K562 (cell line): ENCODE data around the gene TRANK1. TPM values are rescaled to one million over a fixed set of nuclear protein-coding genes. Genes with fewer than 3 reads are reported as not detected.

Experiments used
- ETS2 ChIP-seq: IDR thresholded peaks from 2 replicates; pipeline ENCODE4 v1.6.1; 2016; ENCODE audit warnings: borderline replicate concordance, missing genetic modification characterization, mild to moderate bottlenecking, moderate library complexity, missing compliant biosample characterization; ENCODE audit not compliant: poor library complexity, severe bottlenecking
- GABPB1 ChIP-seq: sonication (generic); formaldehyde crosslinking; IDR thresholded peaks from 2 replicates; pipeline ENCODE4 v1.8.0; 2022; ENCODE audit warnings: mild to moderate bottlenecking, missing genetic modification reagents
- HEY1 ChIP-seq: fragments of 250-450 bp; sonication (Bioruptor Pico); IDR thresholded peaks from 2 replicates; pipeline ENCODE4 v1.5.0; 2020; ENCODE audit warnings: mild to moderate bottlenecking, moderate library complexity, borderline replicate concordance
- KAT7 ChIP-seq: sonication (generic); formaldehyde crosslinking; IDR thresholded peaks from 2 replicates; pipeline ENCODE4 v1.8.0; 2022; ENCODE audit warnings: missing genetic modification reagents, mild to moderate bottlenecking, borderline replicate concordance
- LCOR ChIP-seq: sonication (generic); formaldehyde crosslinking; IDR thresholded peaks from 2 replicates; pipeline ENCODE4 v1.8.0; 2022; ENCODE audit warnings: mild to moderate bottlenecking, missing genetic modification reagents
- MBD2 ChIP-seq: sonication (generic); IDR thresholded peaks from 2 replicates; pipeline ENCODE4 v1.6.1; 2016; ENCODE audit warnings: low read depth, borderline replicate concordance
- MCM5 ChIP-seq: fragments of 450-650 bp; IDR thresholded peaks from 2 replicates; pipeline ENCODE4 v1.6.1; 2016; ENCODE audit warnings: low read depth
- NFYB ChIP-seq: IDR thresholded peaks from 2 replicates; pipeline ENCODE4 v1.6.1; 2011; ENCODE audit warnings: mild to moderate bottlenecking, moderate library complexity; ENCODE audit not compliant: insufficient read length; ENCODE audit errors: extremely low read depth
- RHOXF2B ChIP-seq: fragments of 250-450 bp; sonication (Bioruptor Pico); conservative IDR thresholded peaks from 2 replicates; pipeline ENCODE4 v1.5.1; 2021
- SAFB ChIP-seq: fragments of 200-400 bp; formaldehyde crosslinking; IDR thresholded peaks from 2 replicates; pipeline ENCODE4 v1.6.1; 2017; ENCODE audit warnings: low read depth, low read length, borderline replicate concordance
- ZNF212 ChIP-seq: fragments of 450-650 bp; formaldehyde crosslinking; IDR thresholded peaks from 2 replicates; pipeline ENCODE4 v1.4.0; 2020; ENCODE audit warnings: mild to moderate bottlenecking
- ZNF444 ChIP-seq: fragments of 250-450 bp; sonication (Bioruptor Pico); IDR thresholded peaks from 2 replicates; pipeline ENCODE4 v1.4.0; 2020; ENCODE audit warnings: mild to moderate bottlenecking, moderate library complexity
- ZNF644 ChIP-seq: fragments of 200-800 bp; sonication (Bioruptor generic); IDR thresholded peaks from 2 replicates; pipeline ENCODE4 v1.6.1; 2016; ENCODE audit warnings: low read depth, missing genetic modification characterization, missing compliant biosample characterization
- ZNF696 ChIP-seq: fragments of 250-450 bp; sonication (Bioruptor Pico); conservative IDR thresholded peaks from 2 replicates; pipeline ENCODE4 v1.4.0; 2020; ENCODE audit warnings: mild to moderate bottlenecking, moderate library complexity
- polyA plus RNA-seq, 8 experiments: library from polyadenylated mRNA; depleted of rRNA in 4 of 8; stranded (reverse) in 5 of 8; unstranded in 3 of 8; fragments of >200 nt; fragmentation: Nextera tagmentation in 2 of 8; fragmentation: Illumina TruSeq in 1 of 8; extraction: Ambion mirVana in 2 of 8; extraction: Trizol in 1 of 8; gene quantifications; 2 replicates each; pipeline versions ENCODE4 v1.2.1 to v1.2.3, GENCODE V29; 2011 to 2014; ENCODE audit warnings: inconsistent platforms in 1 of 8, missing spikeins in 1 of 8
- total RNA-seq, 7 experiments: library from RNA; depleted of rRNA in 6 of 7; stranded (reverse); fragments of >200 nt in 6 of 7; fragmentation: Illumina TruSeq in 2 of 7; extraction: Trizol in 2 of 7; gene quantifications; 2 replicates each; pipeline versions ENCODE4 v1.2.1 to v1.2.3, GENCODE V29; 2011 to 2021; ENCODE audit warnings: low replicate concordance in 1 of 7
- TF ChIP-seq, protein P1 (sequence below): fragments of 250-450 bp; sonication (Bioruptor Pico); IDR thresholded peaks from 2 replicates; pipeline ENCODE4 v1.4.0; 2020; ENCODE audit warnings: mild to moderate bottlenecking, moderate library complexity
- TF ChIP-seq, protein P2 (sequence below): fragments of 450-650 bp; formaldehyde crosslinking; IDR thresholded peaks from 2 replicates; pipeline ENCODE4 v1.4.0; 2022; ENCODE audit warnings: missing genetic modification characterization
- TF ChIP-seq, protein P3 (sequence below), 2 experiments: fragments of 450-650 bp; conservative IDR thresholded peaks; 2 replicates each; pipeline ENCODE4 v1.6.1; 2017; ENCODE audit warnings: mild to moderate bottlenecking in 2 of 2, moderate library complexity in 2 of 2
- TF ChIP-seq, protein P4 (sequence below): sonication (generic); formaldehyde crosslinking; IDR thresholded peaks from 2 replicates; pipeline ENCODE4 v1.8.0; 2023; ENCODE audit warnings: mild to moderate bottlenecking, missing genetic modification reagents

The TRANK1 gene
- total and polyA plus RNA-seq, 9 of the 15 experiments (the other 6 are each of a cell fraction or from before 2014, with no cell fraction given): 0.41 to 5.3 (median 2.1) TPM

DNA sequence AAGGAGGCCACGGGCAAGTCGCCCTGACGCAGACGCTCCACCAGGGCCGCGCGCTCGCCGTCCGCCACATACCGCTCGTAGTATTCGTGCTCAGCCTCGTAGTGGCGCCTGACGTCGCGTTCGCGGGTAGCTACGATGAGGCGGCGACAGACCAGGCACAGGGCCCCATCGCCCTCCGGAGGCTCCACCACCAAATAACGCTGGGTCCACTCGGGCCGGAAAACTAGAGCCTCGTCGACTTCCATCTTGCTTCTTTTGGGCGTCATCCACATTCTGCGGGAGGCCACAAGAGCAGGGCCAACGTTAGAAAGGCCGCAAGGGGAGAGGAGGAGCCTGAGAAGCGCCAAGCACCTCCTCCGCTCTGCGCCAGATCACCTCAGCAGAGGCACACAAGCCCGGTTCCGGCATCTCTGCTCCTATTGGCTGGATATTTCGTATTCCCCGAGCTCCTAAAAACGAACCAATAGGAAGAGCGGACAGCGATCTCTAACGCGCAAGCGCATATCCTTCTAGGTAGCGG lies 48.0 kb upstream of the TRANK1 start, which contains the start of gene EPM2AIP1 (continued):
- no peak for TF ChIP-seq ETS2 (tag)
- TF ChIP-seq MCM5: no peak
- no peak for TF ChIP-seq HEY1 (CRISPR knock-in tag)
- TF ChIP-seq ZNF696 (CRISPR knock-in tag): no peak
- no peak for TF ChIP-seq MBD2
- TF ChIP-seq LCOR: peak; percentile 99
- peak; percentile 73; the same call in 1 of the 2 replicates for TF ChIP-seq ZNF212
- TF ChIP-seq KAT7 (CRISPR knock-in tag): peak; percentile 96
- TF ChIP-seq NFYB: no peak
- no peak for TF ChIP-seq GABPB1 (CRISPR knock-in tag)
- TF ChIP-seq, protein P1, sequence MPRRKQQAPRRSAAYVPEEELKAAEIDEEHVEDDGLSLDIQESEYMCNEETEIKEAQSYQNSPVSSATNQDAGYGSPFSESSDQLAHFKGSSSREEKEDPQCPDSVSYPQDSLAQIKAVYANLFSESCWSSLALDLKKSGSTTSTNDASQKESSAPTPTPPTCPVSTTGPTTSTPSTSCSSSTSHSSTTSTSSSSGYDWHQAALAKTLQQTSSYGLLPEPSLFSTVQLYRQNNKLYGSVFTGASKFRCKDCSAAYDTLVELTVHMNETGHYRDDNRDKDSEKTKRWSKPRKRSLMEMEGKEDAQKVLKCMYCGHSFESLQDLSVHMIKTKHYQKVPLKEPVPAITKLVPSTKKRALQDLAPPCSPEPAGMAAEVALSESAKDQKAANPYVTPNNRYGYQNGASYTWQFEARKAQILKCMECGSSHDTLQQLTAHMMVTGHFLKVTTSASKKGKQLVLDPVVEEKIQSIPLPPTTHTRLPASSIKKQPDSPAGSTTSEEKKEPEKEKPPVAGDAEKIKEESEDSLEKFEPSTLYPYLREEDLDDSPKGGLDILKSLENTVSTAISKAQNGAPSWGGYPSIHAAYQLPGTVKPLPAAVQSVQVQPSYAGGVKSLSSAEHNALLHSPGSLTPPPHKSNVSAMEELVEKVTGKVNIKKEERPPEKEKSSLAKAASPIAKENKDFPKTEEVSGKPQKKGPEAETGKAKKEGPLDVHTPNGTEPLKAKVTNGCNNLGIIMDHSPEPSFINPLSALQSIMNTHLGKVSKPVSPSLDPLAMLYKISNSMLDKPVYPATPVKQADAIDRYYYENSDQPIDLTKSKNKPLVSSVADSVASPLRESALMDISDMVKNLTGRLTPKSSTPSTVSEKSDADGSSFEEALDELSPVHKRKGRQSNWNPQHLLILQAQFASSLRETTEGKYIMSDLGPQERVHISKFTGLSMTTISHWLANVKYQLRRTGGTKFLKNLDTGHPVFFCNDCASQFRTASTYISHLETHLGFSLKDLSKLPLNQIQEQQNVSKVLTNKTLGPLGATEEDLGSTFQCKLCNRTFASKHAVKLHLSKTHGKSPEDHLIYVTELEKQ (CRISPR knock-in tag): no peak
- TF ChIP-seq, protein P2, sequence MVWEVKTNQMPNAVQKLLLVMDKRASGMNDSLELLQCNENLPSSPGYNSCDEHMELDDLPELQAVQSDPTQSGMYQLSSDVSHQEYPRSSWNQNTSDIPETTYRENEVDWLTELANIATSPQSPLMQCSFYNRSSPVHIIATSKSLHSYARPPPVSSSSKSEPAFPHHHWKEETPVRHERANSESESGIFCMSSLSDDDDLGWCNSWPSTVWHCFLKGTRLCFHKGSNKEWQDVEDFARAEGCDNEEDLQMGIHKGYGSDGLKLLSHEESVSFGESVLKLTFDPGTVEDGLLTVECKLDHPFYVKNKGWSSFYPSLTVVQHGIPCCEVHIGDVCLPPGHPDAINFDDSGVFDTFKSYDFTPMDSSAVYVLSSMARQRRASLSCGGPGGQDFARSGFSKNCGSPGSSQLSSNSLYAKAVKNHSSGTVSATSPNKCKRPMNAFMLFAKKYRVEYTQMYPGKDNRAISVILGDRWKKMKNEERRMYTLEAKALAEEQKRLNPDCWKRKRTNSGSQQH (CRISPR knock-in tag): peak; percentile 61; the same call in 1 of the 2 replicates
- TF ChIP-seq RHOXF2B (CRISPR knock-in tag): 0 out of 2 replicates have a peak, but pooled peaks have one; percentile 44
- no peak for TF ChIP-seq SAFB
- no peak; the same call in 1 of the 2 replicates for TF ChIP-seq ZNF644 (tag)
- no peak for TF ChIP-seq ZNF444 (CRISPR knock-in tag)
- TF ChIP-seq, protein P3, sequence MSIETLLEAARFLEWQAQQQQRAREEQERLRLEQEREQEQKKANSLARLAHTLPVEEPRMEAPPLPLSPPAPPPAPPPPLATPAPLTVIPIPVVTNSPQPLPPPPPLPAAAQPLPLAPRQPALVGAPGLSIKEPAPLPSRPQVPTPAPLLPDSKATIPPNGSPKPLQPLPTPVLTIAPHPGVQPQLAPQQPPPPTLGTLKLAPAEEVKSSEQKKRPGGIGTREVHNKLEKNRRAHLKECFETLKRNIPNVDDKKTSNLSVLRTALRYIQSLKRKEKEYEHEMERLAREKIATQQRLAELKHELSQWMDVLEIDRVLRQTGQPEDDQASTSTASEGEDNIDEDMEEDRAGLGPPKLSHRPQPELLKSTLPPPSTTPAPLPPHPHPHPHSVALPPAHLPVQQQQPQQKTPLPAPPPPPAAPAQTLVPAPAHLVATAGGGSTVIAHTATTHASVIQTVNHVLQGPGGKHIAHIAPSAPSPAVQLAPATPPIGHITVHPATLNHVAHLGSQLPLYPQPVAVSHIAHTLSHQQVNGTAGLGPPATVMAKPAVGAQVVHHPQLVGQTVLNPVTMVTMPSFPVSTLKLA (conservative IDR thresholded peaks at IDR 0.05): no peak
- TF ChIP-seq, protein P4, sequence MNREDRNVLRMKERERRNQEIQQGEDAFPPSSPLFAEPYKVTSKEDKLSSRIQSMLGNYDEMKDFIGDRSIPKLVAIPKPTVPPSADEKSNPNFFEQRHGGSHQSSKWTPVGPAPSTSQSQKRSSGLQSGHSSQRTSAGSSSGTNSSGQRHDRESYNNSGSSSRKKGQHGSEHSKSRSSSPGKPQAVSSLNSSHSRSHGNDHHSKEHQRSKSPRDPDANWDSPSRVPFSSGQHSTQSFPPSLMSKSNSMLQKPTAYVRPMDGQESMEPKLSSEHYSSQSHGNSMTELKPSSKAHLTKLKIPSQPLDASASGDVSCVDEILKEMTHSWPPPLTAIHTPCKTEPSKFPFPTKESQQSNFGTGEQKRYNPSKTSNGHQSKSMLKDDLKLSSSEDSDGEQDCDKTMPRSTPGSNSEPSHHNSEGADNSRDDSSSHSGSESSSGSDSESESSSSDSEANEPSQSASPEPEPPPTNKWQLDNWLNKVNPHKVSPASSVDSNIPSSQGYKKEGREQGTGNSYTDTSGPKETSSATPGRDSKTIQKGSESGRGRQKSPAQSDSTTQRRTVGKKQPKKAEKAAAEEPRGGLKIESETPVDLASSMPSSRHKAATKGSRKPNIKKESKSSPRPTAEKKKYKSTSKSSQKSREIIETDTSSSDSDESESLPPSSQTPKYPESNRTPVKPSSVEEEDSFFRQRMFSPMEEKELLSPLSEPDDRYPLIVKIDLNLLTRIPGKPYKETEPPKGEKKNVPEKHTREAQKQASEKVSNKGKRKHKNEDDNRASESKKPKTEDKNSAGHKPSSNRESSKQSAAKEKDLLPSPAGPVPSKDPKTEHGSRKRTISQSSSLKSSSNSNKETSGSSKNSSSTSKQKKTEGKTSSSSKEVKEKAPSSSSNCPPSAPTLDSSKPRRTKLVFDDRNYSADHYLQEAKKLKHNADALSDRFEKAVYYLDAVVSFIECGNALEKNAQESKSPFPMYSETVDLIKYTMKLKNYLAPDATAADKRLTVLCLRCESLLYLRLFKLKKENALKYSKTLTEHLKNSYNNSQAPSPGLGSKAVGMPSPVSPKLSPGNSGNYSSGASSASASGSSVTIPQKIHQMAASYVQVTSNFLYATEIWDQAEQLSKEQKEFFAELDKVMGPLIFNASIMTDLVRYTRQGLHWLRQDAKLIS: peak; percentile 99
